ENCODE results near the gene RAB20. TPM values are rescaled to one million over a fixed set of nuclear protein-coding genes. Genes with fewer than 3 reads are reported as not detected.
A peak's percentile ranks its signal among the peaks of the same experiment; 100 is the strongest.

Gene RAB20
- total RNA-seq, 1 donor from 2014 or later: 7.8 TPM

GRCh38 chr13:110518571-110518970, 43.0 kb downstream of the RAB20 start:
- Mint-ChIP-seq H3K9me3 (ENCODE audit: low read depth) (no peaks in the 10 kb centered on the region), H3K4me1 (ENCODE audit: low read depth) (peaks cover 54% of the 10 kb centered on the region), H3K4me3 (ENCODE audit: unreplicated experiment) (no peak overlapping the region), H3K36me3 (ENCODE audit: low read depth) (peaks cover 17% of the 10 kb centered on the region), H3K27ac (ENCODE audit: unreplicated experiment) (peak overlapping the region; percentile 45), H3K27me3 (ENCODE audit: low read depth) (no peaks in the 10 kb centered on the region)
- no peak for DNase-seq (ENCODE audit: low spot score)
- TF ChIP-seq CTCF (IDR thresholded peaks at IDR 0.05): no peak

GRCh38 chr13:110518226-110518525, 43.3 kb downstream of the RAB20 start:
- H3K36me3 Mint-ChIP-seq (ENCODE audit: low read depth): peaks cover 18% of the 10 kb centered on the region
- H3K4me1 Mint-ChIP-seq (ENCODE audit: low read depth): peaks cover 50% of the 10 kb centered on the region
- no peak overlapping the region for H3K4me3 Mint-ChIP-seq (ENCODE audit: unreplicated experiment)
- H3K27me3 Mint-ChIP-seq (ENCODE audit: low read depth): no peaks in the 10 kb centered on the region
- H3K9me3 Mint-ChIP-seq (ENCODE audit: low read depth): no peaks in the 10 kb centered on the region
- TF ChIP-seq CTCF (IDR thresholded peaks at IDR 0.05): no peak
- peak overlapping the region; percentile 45 for H3K27ac Mint-ChIP-seq (ENCODE audit: unreplicated experiment)
- no peak for DNase-seq (ENCODE audit: low spot score)

- H3K27me3 Mint-ChIP-seq (ENCODE audit: low read depth): no peaks in the 10 kb centered on the region
Observed at GRCh38 chr13:110517505-110518225, 43.9 kb downstream of the RAB20 start.

GRCh38 chr13:110516500-110516899, 45.0 kb downstream of the RAB20 start:
- TF ChIP-seq CTCF (IDR thresholded peaks at IDR 0.05): no peak
- Mint-ChIP-seq H3K4me1 (ENCODE audit: low read depth) (peaks cover 33% of the 10 kb centered on the region), H3K36me3 (ENCODE audit: low read depth) (peaks cover 28% of the 10 kb centered on the region), H3K27ac (ENCODE audit: unreplicated experiment) (no peak overlapping the region), H3K27me3 (ENCODE audit: low read depth) (no peaks in the 10 kb centered on the region), H3K4me3 (ENCODE audit: unreplicated experiment) (no peak overlapping the region), H3K9me3 (ENCODE audit: low read depth) (no peaks in the 10 kb centered on the region)
- no peak for DNase-seq (ENCODE audit: low spot score)

More at GRCh38 chr13:110517505-110518225, 43.9 kb downstream of the RAB20 start:
- H3K27ac Mint-ChIP-seq (ENCODE audit: unreplicated experiment): no peak overlapping the region
- H3K9me3 Mint-ChIP-seq (ENCODE audit: low read depth): no peaks in the 10 kb centered on the region
- no peak overlapping the region for H3K4me3 Mint-ChIP-seq (ENCODE audit: unreplicated experiment)
- no peak for TF ChIP-seq CTCF (IDR thresholded peaks at IDR 0.05)
- H3K4me1 Mint-ChIP-seq (ENCODE audit: low read depth): peaks cover 45% of the 10 kb centered on the region
- no peak for DNase-seq (ENCODE audit: low spot score)
- peaks cover 20% of the 10 kb centered on the region for H3K36me3 Mint-ChIP-seq (ENCODE audit: low read depth)

GRCh38 chr13:110512198-110512740, 49.3 kb downstream of the RAB20 start:
- Mint-ChIP-seq H3K27me3 (ENCODE audit: low read depth) (no peaks in the 10 kb centered on the region), H3K36me3 (ENCODE audit: low read depth) (peaks cover 45% of the 10 kb centered on the region), H3K27ac (ENCODE audit: unreplicated experiment) (no peak overlapping the region), H3K9me3 (ENCODE audit: low read depth) (no peaks in the 10 kb centered on the region), H3K4me1 (ENCODE audit: low read depth) (peaks cover 25% of the 10 kb centered on the region), H3K4me3 (ENCODE audit: unreplicated experiment) (no peak overlapping the region)
- no peak for DNase-seq (ENCODE audit: low spot score)
- no peak for TF ChIP-seq CTCF (IDR thresholded peaks at IDR 0.05)

All from chondrocyte (in vitro differentiated cells).